Ishikawa (cell line): ENCODE measurements around the gene FLG.

Source experiments
- CEBPB ChIP-seq: IDR thresholded peaks from 2 replicates; pipeline ENCODE4 v1.6.1; 2012
- CREB1 ChIP-seq: IDR thresholded peaks from 2 replicates; pipeline ENCODE4 v1.6.1; 2012; ENCODE audit warnings: low read depth
- EGR1 ChIP-seq: IDR thresholded peaks from 2 replicates; pipeline ENCODE4 v1.6.1; 2012
- EP300 ChIP-seq: IDR thresholded peaks from 2 replicates; pipeline ENCODE4 v1.6.1; 2012; ENCODE audit warnings: borderline replicate concordance
- FOXM1 ChIP-seq: IDR thresholded peaks from 2 replicates; pipeline ENCODE4 v1.6.1; 2012; ENCODE audit warnings: low read depth, borderline replicate concordance
- MAX ChIP-seq: IDR thresholded peaks from 2 replicates; pipeline ENCODE4 v1.6.1; 2012
- NFIC ChIP-seq: IDR thresholded peaks from 2 replicates; pipeline ENCODE4 v1.6.1; 2012
- RAD21 ChIP-seq: IDR thresholded peaks from 2 replicates; pipeline ENCODE4 v1.6.1; 2012; ENCODE audit warnings: low read depth
- TAF1 ChIP-seq: IDR thresholded peaks from 2 replicates; pipeline ENCODE4 v1.6.1; 2012; ENCODE audit warnings: low read depth, mild to moderate bottlenecking
- TCF12 ChIP-seq: IDR thresholded peaks from 2 replicates; pipeline ENCODE4 v1.6.1; 2012; ENCODE audit warnings: low read depth
- TEAD4 ChIP-seq: IDR thresholded peaks from 2 replicates; pipeline ENCODE4 v1.6.1; 2012
- YY1 ChIP-seq: IDR thresholded peaks from 2 replicates; pipeline ENCODE4 v1.6.1; 2012; ENCODE audit warnings: low read depth
- ZBTB7A ChIP-seq: IDR thresholded peaks from 2 replicates; pipeline ENCODE4 v1.6.1; 2012; ENCODE audit warnings: low read depth
- TF ChIP-seq, protein P1 (sequence below): IDR thresholded peaks from 2 replicates; pipeline ENCODE4 v1.6.1; 2012; ENCODE audit warnings: low read depth, mild to moderate bottlenecking

DNA sequence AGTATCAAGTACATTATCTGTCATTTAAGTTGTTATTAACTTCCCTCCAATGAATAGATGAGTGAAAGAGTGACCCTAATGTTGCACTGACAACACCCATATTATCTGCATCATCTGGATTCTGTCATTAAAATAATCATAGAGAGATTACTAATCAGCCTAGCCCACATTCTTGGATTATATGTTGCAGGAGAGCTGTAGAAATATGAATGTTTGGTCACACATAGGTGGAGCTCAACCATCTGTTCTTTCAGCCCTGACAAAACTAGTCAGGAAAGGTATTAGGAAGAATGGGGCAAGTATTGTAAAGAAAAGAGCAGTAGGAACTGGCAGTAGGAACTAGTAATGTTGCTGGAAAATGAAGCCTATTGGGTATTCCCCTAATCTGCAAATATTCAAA is 19.4 kb upstream of the FLG start:
- TF ChIP-seq, protein P1, sequence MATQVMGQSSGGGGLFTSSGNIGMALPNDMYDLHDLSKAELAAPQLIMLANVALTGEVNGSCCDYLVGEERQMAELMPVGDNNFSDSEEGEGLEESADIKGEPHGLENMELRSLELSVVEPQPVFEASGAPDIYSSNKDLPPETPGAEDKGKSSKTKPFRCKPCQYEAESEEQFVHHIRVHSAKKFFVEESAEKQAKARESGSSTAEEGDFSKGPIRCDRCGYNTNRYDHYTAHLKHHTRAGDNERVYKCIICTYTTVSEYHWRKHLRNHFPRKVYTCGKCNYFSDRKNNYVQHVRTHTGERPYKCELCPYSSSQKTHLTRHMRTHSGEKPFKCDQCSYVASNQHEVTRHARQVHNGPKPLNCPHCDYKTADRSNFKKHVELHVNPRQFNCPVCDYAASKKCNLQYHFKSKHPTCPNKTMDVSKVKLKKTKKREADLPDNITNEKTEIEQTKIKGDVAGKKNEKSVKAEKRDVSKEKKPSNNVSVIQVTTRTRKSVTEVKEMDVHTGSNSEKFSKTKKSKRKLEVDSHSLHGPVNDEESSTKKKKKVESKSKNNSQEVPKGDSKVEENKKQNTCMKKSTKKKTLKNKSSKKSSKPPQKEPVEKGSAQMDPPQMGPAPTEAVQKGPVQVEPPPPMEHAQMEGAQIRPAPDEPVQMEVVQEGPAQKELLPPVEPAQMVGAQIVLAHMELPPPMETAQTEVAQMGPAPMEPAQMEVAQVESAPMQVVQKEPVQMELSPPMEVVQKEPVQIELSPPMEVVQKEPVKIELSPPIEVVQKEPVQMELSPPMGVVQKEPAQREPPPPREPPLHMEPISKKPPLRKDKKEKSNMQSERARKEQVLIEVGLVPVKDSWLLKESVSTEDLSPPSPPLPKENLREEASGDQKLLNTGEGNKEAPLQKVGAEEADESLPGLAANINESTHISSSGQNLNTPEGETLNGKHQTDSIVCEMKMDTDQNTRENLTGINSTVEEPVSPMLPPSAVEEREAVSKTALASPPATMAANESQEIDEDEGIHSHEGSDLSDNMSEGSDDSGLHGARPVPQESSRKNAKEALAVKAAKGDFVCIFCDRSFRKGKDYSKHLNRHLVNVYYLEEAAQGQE, result no peak
- TF ChIP-seq MAX (no peak), CREB1 (no peak), ZBTB7A (no peak), NFIC (no peak), CEBPB (no peak), RAD21 (no peak), YY1 (no peak), EP300 (no peak), TAF1 (no peak), TEAD4 (no peak), TCF12 (no peak), EGR1 (no peak), FOXM1 (no peak)
